Activated CD4-positive, alpha-beta T cell treated with anti-CD3 and anti-CD28 coated beads, Interleukin-2, amount 50 U/mL, for 4 hours (primary cell): ENCODE measurements around the gene TIAM2.
"Not testable (repeated sequence)": the region's sequence is repeated elsewhere in the genome, so short reads cannot be mapped to it uniquely, and the experiment has no call there.

Experiments
- DNase-seq, 2 experiments: peaks; one replicate each; pipeline ENCODE4 v3.0.0-alpha.2; 2020

The TIAM2 gene

DNA sequence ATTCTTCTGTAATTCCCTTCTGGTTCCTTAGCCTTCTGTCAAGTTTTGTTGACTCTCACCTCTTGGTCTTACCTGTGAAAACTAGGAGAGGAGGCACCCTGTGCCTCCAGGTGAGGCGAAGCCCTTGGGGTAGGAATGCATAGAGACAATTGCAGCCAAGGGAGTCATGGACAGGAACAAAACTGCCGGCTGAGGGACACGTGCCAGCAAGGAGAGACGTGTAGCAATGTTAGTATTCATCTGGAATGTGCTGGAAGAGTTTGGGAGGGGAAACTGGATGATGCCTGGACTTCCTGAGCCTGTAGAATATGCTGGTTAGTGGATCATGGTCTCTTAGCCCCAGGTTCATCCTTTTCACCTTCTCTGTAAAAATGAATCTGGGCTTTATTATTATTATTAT is 3.9 kb upstream of the TIAM2 start:
- DNase-seq: no peak

DNA sequence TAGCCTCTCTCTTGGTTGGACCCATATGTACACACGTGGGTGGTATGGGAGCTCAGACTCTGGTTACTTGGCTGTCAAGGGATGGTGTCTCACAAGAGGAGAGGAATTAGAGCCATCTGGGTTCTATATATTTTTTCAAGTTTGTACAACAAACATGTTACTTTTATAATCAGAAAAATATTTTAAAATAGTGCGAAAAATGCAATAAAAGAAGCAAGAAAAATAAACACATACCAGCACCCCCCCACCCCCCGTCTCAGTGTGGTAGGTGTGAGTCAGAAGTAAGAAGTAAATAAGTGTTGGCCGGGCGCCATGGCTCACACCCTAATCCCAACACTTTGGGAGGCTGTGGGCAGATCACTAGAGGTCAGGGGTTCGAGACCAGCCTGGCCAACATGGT is 2.1 kb upstream of the TIAM2 start:
- DNase-seq: no peak

DNA sequence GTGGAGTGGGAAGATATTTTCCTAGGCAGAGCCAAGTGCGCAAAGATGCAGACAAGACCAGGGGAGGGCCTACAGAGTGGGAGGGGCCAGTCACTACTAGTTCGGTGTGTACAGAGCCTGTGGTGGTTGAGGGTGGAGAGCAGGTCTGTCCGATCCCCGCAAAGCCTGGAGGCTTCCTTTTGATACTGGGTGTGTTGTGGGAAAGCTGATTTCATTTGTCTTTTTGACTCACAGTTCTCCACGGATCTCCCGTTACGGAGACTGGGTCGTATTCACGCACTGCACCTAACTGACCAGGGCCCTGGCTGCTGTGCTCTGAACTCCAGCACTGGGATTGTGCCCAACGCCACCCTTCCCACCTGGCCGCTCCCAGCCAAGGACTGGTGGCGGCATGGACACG is 1.4 kb upstream of the TIAM2 start:
- no peak for DNase-seq

DNA sequence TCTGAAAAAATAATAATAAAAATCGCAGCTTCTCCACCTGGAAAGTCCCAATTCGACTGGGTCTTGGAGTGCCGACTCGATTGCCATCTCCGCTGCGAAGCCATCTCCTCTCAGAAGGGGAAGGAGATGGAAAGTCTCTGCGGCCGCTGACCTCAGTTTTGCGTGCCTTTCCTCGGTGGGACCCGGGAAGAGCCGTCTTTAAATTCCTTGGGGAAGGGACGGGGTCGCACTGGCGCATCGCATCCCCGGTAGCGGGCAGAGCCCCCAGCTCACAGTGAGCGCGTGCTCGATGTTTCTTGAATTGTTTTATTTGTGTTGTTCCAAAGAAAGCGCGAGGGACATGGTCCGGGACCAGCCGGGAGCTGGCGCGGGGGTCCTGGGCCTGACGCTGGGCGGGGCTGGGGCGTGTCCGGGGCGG is 270 bp upstream of the TIAM2 start:
- no peak for DNase-seq

DNA sequence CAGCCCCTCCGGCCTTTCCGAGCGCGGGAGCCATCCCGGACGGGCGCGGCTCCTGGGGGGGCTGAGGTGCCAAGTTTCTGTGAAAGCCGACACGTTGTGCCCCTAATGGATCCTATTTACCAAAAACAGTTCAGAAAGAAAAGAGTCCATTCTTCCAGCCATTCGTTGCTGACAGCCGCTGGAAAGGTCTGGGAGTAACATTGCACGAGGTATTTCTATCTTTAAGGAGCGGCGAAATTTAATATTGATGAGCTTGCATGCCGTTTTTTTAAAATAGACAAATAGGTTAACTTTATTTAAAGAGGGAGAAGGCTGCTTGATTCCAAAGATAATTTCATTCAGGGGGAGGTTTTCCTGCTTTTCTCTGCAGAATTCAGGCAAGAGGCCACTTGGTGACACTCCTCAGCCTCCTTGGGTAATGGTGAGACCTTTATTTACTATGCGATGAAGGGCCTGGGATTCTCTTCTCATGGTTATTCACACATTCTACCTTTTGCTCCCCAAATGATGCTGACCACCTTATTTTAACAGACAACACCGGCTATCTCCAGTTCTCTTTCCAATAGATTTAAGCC is 988 bp downstream of the TIAM2 start:
- DNase-seq: no peak

DNA sequence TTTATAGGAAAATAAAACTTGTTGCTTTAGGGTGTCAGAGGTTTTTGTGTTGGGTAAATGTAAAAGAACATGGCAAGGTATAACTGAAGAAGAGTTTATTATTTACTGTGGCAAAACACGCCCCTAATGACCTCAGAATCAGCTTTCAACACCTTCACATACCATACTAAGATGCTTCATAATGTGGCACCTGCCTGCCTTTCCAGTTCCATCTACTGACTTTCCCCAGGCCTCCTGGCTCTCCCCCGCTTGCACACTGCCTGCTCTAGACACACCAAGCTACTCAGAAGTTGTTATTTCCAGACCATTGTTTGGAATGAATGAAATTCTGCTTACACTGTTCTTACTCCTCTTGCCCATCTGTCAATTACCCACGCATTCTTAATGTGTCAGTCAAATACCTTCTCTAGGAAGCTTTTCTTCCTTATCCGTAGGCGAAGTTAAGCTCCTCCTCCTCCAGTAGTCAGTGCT is 1.8 kb downstream of the TIAM2 start:
- DNase-seq: no peak

DNA sequence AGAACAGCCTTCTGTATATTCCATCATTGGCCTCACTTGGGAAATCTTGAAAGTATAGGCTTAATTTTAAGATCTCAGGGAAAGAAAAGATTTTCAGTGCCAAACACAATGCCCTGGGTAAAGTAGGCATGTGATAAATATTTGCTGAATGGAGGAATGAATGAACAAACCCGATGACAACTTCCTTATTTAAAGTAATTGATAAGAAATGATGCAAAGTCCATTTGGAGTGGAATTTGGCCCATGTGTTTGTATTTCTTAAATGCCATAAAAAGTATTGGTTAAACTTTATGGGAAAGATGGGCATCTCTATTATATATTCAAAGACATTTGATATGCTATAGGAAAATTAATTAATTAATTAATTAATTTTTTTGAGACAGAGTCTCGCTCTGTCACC is 3.7 kb downstream of the TIAM2 start:
- DNase-seq: no peak

DNA sequence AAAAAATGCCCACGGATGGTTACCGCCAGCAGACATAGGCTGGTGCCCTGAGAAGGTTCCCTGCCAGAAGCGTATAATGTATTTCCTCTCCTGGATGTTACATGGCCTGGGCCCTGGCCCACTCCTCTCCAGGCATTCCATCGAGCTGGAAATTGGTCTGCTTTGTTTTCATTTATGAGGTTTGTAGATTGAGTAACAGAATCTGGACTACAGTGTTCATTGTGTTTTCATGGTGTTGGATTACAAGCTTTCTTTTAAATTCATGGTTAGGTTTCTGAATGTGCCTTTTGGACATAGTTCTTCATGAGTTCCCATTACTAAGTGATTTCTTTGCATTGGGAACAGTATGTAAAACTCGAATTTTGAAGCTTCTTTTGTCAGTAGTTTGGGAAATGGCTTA is 6.4 kb downstream of the TIAM2 start:
- DNase-seq: no peak

DNA sequence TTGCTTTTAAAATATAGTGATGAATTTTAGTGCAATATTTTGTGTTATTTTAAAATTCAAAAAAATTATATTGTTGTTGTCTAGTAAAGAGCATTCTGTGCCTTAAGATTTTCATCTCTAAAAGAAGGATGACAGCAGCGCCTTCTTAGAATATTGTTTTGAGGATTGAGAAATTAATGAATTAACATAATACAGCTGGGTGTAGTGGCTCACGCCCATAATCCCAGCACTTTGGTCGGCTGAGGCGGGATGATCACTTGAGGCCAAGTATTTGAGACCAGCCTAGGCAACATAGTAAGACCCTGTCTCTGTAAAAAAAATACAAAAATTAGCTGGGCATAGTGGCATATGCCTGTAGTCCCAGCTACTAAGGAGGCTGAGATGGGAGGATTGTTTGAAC is 6.8 kb downstream of the TIAM2 start:
- DNase-seq: no peak

DNA sequence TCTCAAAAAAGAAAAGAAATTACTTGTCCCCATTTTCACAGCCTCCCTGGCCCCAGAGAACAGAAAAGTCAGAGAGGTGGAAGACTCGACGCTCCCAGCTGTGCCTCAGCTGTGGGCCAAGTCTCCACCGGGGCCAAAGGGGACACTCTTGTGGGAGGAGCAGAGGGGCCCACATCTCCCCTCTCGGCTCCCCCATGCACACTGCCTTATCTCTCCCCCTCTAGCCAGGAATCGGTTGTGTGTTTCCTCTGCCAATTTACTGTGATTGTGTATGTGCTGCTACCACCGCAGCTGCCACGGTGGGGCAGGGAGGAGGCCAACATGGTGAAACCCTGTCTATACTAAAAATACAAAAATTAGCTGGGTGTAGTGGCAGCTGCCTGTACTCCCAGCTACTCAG is 8.4 kb downstream of the TIAM2 start:
- DNase-seq: no peak

DNA sequence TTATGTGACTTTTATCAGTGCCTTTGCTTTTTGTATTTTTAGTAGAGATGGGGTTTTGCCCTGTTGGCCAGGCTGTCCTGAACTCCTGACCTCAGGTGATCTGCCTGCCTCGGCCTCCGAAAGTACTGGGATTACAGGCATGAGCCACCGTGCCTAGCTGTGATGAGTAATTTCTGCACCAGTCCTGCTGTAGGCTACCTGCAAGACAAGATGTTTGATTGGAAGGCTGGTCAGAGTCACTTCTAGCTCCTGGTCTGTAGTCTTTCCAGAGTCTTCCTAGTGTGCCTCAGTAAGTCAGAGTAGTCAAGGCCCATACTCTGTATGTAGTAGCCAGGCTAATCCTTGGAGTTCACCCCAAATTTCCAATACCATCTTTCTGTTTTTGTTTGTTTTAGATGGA is 8.9 kb downstream of the TIAM2 start:
- DNase-seq: no peak

DNA sequence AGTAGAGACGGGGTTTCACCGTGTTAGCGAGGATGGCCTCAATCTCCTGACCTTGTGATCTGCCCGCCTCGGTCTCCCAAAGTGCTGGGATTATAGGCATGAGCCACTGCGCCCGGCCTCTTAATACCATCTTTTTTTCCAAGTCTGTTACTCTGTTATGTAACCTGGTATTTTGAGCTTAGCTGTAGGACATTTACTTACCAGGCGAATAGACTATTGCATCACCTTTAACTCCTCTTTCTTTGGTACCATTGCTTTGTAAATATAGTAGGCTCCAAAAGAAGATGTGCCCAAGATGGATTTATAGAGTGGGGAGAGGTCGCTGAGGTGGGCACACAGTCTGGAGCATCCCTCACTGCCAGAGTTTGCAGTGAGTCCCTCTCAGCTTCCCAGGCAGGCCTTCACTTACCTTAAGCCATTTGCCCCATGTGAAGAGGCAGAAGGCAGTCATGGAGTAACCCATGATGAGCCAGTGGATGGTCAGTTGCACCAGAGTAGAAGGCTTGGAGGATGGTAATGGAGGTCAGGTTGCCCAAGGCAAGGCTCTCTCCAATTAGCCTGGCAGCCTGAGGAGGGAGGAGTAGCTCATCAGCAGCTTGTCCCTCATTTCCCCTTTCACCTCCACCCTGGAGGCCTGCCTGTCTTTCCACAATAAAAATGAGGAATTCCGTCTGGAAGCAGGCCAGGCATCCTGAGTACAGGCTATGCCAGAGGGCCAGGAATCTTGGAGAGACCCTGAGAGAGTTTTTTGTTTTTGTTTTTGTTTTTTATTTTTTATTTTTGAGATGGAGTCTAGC is 9.7 kb downstream of the TIAM2 start:
- no peak for DNase-seq

DNA sequence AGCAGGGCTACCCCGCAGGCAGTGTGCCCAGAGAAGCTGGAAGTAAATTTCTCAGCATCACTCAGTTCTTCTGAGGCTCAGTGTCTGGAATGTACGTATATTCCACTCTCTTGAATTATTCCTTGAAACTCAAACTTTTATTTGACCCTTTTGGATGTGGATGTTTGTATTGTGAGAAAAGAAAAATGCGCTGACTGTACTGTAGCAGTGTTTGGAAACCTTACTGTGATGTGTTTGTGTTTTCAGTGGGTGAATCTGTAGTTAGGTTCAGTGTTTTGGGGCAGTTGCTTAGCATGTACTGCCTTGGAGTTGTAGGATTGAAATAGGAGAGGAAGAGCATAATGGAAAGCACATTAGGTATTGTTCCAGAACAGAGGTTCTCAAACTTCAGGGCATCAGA is 13.5 kb downstream of the TIAM2 start:
- no peak for DNase-seq

DNA sequence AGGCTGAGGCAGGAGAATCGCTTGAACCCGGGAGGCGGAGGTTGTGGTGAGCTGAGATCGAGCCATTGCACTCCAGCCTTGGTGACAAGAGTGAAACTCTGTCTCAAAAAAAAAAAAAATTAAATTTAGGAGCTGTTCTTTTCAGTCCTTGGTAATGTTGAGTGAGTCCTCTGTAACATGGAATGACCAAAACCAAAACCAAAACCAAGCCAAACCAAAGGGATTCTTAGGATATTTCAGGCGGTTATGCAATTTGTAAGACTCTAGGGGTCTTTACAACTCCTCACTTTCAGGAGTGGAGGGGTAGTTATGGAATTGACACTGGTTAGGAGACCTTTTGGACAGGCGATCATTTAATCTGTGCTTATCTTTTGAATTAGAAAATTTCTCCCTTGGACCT is 15.8 kb downstream of the TIAM2 start:
- DNase-seq: no peak

DNA sequence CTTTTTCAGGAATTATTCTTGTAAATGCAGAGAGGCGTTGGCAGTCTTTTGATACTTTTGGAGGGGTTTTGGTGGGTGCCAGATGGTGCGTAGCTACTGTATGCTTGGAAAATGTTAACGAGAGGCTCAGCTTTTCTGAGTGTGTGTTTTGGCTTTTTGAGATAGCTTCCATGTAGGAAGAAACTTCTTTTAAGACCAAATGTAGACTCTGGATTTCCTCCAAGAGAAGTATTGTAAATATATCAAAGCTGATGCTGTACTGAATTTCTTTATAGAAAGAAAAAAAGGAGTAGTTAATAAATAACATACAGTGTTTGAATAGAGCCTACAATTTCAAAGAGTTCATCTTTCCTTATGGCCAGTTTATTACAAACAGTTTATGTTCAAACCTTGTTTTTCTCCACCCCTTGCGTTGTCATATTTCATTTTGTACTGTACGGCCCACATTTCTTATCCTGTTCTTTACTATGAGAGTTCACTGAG is 16.7 kb downstream of the TIAM2 start:
- no peak for DNase-seq

DNA sequence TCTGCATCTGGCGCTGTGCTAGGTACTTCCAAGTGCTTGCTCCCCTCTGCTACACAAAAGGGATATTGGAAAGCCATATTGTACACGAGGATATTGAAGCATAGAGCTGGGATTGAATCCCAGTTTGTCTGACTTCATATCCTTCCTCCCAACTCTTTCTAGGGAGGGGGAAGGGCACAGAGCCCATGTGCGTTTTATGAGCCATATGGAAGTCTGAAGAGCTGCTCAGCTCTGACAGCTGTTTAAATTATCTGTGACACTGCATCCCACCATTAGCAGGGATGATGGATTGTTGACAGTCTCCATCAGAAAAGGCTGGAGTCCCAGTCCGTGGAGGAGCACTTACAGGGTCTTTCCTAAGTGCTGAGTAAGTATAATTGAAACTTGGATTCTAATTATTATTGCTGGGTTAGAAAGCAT is 18.4 kb downstream of the TIAM2 start:
- DNase-seq: no peak

DNA sequence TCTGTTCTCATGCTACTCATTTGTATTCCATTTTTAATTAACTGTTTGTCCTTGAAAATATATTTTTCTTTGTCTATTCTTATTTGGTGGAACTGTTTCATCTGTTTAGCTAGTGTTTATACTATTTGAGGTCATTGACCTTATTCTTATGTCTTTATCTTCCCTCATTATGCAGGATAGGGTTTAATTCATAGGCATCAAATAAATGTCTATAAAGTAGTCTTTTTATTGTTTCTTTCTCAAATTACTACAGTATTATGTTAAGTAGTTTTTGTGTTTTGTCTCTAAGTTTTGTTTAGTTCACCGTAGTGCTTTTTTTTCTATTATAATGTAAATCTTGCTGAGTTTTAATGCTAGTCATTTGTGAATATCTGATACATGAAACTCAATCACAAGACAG is 19.0 kb downstream of the TIAM2 start:
- DNase-seq: no peak

DNA sequence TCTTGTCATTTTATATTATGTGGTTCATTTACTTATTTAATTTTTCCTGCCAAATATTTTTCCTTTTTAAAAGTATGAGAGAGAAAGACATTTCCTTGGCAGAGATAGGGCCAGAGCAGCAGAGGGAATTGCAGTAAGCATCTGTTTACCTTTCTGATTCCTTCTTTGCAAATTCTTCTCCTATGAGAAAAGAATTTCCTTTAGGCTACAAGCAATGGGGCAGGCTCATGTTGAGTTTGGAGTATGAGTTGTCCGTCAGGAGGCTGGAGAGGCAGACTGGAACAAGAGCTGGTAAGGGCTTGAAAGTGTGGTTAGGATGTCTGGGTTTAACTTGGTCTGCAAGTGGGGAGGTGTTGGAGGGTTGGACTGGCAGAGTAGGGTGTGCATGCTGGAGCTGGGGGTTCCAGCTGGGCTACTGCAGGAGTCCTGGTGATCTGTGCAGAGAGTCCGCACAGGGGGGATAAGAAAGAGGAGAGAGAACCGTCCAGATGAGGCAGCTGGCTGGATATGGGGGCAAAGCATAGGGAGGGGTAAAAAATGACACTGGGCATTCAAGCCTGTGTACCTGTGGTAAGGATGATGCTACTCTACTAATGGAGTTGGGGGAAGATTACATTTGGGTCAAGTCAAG is 19.7 kb downstream of the TIAM2 start:
- DNase-seq: no peak

DNA sequence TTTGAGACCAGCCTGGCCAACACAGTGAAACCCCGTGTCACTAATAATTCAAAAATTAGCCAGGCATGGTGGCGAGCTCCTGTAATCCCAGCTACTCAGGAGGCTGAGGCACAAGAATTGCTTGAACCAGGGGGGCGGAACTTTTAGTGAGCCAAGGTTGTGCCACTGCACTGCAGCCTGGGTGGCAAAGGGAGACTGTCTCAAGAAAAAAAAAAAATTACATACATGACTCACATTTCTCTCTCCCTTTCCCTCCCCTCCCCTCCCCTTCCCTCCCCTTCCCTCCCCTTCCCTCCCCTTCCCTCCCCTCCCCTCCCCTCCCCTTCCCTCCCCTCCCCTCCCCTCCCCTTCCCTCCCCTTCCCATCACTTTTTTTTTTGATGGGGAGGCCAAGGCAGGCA is 23.3 kb downstream of the TIAM2 start:
- not testable (repeated sequence) for DNase-seq

DNA sequence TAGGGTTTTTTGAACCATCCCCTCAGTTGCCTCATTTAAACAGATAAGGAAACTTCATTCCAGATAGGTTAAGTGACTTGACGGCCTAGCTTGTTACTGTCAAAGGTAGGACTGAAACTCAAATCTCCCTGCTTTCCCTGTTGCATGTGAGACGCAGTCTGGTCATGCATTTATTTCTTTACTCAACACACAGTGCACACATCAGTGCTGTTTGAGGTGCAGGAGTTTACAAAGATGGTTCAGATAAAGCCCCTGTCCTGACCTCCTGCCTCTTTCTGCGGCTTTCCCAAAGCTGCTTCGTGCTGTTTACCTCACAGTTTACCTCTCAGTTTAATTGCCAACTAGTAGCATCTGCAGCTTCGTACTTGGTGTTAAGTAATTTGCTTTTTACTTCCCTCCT is 26.6 kb downstream of the TIAM2 start:
- DNase-seq: no peak

DNA sequence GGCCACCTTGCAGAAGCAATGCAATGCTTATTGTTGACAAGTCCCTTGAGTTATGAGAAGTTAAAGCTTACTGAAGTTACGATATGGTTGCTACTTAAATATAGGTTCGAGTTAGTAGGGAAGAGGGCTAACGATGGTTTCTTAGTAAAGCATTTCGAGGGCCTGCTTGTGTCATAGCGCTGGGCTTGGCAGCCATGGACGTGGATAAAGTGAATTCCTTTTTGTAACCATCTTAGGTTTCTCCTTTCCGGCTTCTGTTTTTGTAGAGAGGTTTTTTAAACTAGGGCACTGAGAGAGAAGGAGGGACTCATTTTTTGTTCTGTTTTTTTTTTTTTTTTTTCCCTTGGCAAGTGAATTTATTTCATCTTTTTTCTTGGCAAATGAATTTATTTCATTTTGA is 27.6 kb downstream of the TIAM2 start:
- DNase-seq: no peak

DNA sequence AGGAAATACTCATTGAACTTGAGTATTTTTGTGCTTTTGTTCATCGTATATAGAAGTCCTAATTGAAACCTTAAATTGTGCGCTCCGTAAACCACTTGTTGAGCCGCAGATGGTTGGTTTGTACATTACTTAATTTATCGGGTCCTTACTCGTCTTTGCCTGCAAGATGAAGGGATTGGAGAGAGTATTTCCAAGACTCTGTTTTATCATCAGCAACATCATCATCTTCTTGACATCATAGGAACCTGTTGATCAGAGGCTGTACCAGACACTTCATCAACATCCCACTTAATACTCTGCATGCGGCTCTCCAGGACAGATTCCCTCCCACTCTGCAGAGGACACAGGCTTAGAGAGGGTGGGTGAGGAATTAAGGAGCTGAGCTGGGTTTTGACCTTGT is 28.6 kb downstream of the TIAM2 start:
- DNase-seq: no peak

DNA sequence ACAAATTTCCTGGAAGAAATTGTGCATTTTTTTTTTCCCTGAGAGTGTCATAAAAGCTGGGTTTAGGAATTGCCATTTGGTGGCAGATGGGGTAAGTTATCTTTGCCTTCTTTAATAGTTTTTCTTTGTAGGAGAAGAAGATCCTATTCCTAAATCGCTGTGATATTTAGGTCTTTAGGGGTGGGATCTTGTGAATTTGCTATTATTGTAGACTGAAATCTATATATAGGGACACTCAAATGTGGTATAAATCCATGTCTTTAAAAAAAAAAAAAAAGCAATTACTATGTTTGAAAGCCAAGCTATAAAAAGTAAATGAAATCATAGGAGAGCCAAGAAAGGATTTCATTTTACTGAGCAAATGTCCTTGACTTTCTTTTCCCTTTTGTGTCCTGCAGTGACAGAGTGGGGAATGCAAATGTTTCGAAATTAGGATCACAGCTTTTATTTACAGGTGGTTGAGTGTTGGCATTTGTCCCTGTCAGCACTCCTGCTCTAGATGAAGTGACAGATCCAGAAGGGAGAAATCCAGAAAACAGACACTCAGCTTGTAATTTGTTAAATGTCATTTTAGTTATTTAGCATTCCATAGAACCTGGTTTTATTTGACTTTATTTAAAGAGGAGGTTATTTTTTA is 29.4 kb downstream of the TIAM2 start:
- no peak for DNase-seq
